Heart left ventricle (tissue), 13 donors: ENCODE results near the gene GABBR2.

Experiments used
- POLR2A ChIP-seq, 2 donors: fragments of 450-650 bp; IDR thresholded peaks; one replicate each; pipeline ENCODE4 v1.6.1; 2017; ENCODE audit warnings: antibody characterized with exemption in 2 of 2, mild to moderate bottlenecking in 2 of 2, moderate library complexity in 2 of 2
- TF ChIP-seq, protein P1 (sequence below), 12 donors: fragments of 200-600 bp; sonication (generic) in 4 of 12; IDR thresholded peaks; one replicate each; pipeline versions ENCODE4 v1.5.0 to v1.8.0; 2018 to 2022; ENCODE audit warnings: antibody characterized with exemption in 12 of 12, mild to moderate bottlenecking in 5 of 12
- donor health status: ischemic (EF 13 %, LVEDD 7.1; RV severe dilation, severe dysfunction).
- donor health status: DM: no; HTN: yes; CAD: no.
- donor health status: DM: no; HTN: no; CAD: no.
- donor health status: ischemic (EF 25% LVEDD 6.9; RV normal size, moderate dysfunction).
- donor health status: ischemic (EF 25% LVEDD 5.7; RV mildly dilated, moderate dysfunction).
- donor health status: ischemic (EF 35%, LVEDD 5.7; RV mildly dilated, moderate dysfunction).
- donor health status: nonischemic (EF 11% LVEDD 7.7; RV severe dilation, severe dysfunction).
- donor health status: DM: yes; HTN: yes; CAD: no.
- donor health status: PGD.
- donor health status: ischemic (EF 29% LVEDD 5.4; RV normal size, mild dysfunction).
- donor health status: nonischemic (EF 23%, LVEDD 6.1; RV moderate dilation, normal function).

DNA sequence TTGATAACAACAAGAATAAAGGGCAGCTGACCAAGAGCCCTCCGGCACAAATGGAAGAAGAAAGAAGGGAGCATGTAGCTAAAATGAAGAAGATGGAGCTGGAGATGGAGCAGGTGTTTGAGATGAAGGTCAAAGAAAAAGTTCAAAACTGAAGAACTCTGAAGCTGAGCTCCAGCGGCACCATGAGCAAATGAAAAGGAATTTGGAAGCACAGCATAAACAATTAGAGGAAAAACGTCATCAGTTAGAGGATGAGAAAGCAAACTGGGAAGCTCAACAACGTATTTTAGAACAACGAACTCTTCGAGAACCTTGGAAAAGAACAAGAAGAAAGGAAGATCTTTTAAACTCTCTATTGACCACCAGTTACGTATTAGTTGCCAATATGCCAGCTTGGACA lies 100.9 kb downstream of the GABBR2 start:
- TF ChIP-seq, protein P1, sequence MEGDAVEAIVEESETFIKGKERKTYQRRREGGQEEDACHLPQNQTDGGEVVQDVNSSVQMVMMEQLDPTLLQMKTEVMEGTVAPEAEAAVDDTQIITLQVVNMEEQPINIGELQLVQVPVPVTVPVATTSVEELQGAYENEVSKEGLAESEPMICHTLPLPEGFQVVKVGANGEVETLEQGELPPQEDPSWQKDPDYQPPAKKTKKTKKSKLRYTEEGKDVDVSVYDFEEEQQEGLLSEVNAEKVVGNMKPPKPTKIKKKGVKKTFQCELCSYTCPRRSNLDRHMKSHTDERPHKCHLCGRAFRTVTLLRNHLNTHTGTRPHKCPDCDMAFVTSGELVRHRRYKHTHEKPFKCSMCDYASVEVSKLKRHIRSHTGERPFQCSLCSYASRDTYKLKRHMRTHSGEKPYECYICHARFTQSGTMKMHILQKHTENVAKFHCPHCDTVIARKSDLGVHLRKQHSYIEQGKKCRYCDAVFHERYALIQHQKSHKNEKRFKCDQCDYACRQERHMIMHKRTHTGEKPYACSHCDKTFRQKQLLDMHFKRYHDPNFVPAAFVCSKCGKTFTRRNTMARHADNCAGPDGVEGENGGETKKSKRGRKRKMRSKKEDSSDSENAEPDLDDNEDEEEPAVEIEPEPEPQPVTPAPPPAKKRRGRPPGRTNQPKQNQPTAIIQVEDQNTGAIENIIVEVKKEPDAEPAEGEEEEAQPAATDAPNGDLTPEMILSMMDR (IDR thresholded peaks at IDR 0.05) = no peak
- no peak for TF ChIP-seq POLR2A (IDR thresholded peaks at IDR 0.05)
